Panc1 (cell line): ENCODE measurements around the gene AMFR. TPM values are rescaled to one million over a fixed set of nuclear protein-coding genes. Genes with fewer than 3 reads are reported as not detected.

Experiments
- ATAC-seq: fragments of 200-7000 bp; cut with Tn5 transposase; 2 replicates; pipeline ENCODE4 v1.9.1; 2020; ENCODE audit warnings: mild to moderate bottlenecking, moderate library complexity
- BruUV-seq: library from RNA; stranded (reverse); fragments of 400-500 nt; replicated peaks from 2 replicates; lab custom pipeline; 2021; lab: Mats Ljungman, UMichigan
- CTCF ChIA-PET: fragments of 300-600 bp; sonication (Branson Sonifier 250); formaldehyde crosslinking; loops from one replicate; lab custom pipeline; 2022; ENCODE audit warnings: antibody characterized with exemption; lab: Charles Lee
- POLR2A ChIA-PET: fragments of 300-600 bp; sonication (Branson Sonifier 250); formaldehyde crosslinking; loops from one replicate; lab custom pipeline; 2022; ENCODE audit warnings: antibody characterized with exemption; lab: Charles Lee
- DNase-seq: peaks from one replicate; pipeline ENCODE4 v3.0.0-alpha.2; 2010; ENCODE audit warnings: low read depth, low spot score
- H3K27ac ChIP-seq: 2 replicates; pipeline ENCODE4 v1.5.1; 2011; ENCODE audit warnings: mild to moderate bottlenecking, low read length, inconsistent platforms
- H3K27me3 ChIP-seq: fragments of 200-500 bp; sonication (Bioruptor generic); 2 replicates; pipeline ENCODE4 v1.6.0; 2014; ENCODE audit warnings: low read length, inconsistent platforms; ENCODE audit not compliant: control insufficient read depth, insufficient read depth
- H3K36me3 ChIP-seq: fragments of 200-500 bp; sonication (Bioruptor generic); 2 replicates; pipeline ENCODE4 v1.5.1; 2014; ENCODE audit warnings: inconsistent platforms, mild to moderate bottlenecking, low read length, moderate library complexity; ENCODE audit not compliant: control insufficient read depth, insufficient read depth
- H3K4me1 ChIP-seq: 2 replicates; pipeline ENCODE4 v1.5.1; 2011; ENCODE audit warnings: inconsistent platforms, mild to moderate bottlenecking, low read length, moderate library complexity; ENCODE audit not compliant: control insufficient read depth, insufficient read depth
- H3K4me3 ChIP-seq, 2 experiments: 2 replicates each; pipeline ENCODE4 v1.5.1; 2011 to 2012; ENCODE audit warnings: low read depth in 2 of 2, low read length in 2 of 2, mild to moderate bottlenecking in 2 of 2, inconsistent platforms in 1 of 2, moderate library complexity in 1 of 2
- H3K9me3 ChIP-seq: fragments of 200-500 bp; sonication (Bioruptor generic); 2 replicates; pipeline ENCODE4 v1.5.1; 2014; ENCODE audit warnings: low read depth, mild to moderate bottlenecking, inconsistent platforms, low read length, moderate library complexity; ENCODE audit not compliant: control insufficient read depth, insufficient read depth
- POLR2AphosphoS5 ChIP-seq: IDR thresholded peaks from 2 replicates; pipeline ENCODE4 v1.6.1; 2012; ENCODE audit warnings: mild to moderate bottlenecking, low read depth, low read length, moderate library complexity
- SIN3A ChIP-seq: IDR thresholded peaks from 2 replicates; pipeline ENCODE4 v1.6.1; 2012; ENCODE audit warnings: low read depth, mild to moderate bottlenecking, low read length, moderate library complexity, borderline replicate concordance; ENCODE audit not compliant: insufficient read depth
- TCF7L2 ChIP-seq: IDR thresholded peaks from 2 replicates; pipeline ENCODE4 v1.6.1; 2011; ENCODE audit warnings: mild to moderate bottlenecking, low read depth, low read length, inconsistent platforms
- in situ Hi-C: cut with HindIII; loops from 2 replicates; pipeline ENCODE4 v1.10.0; 2016; ENCODE audit warnings: low sequenced_read_pairs, low pct_unique_long_range_greater_than_20kb
- intact Hi-C: fragments of 100-400 bp; cut with micrococcal nuclease; formaldehyde crosslinking; loops from one replicate; pipeline ENCODE4 v1.10.0; 2022; ENCODE audit not compliant: unreplicated experiment
- total RNA-seq: library from RNA; stranded (reverse); gene quantifications from one replicate; pipeline ENCODE4 v1.2.1, GENCODE V29; 2021; ENCODE audit not compliant: unreplicated experiment
- TF ChIP-seq, protein P1 (sequence below), 2 experiments: IDR thresholded peaks; 2 replicates each; pipeline ENCODE4 v1.6.1; 2011 to 2012; ENCODE audit warnings: low read depth in 2 of 2, control low read depth in 1 of 2, low read length in 1 of 2, mild to moderate bottlenecking in 1 of 2, moderate library complexity in 1 of 2; ENCODE audit not compliant: insufficient read depth in 1 of 2
- TF ChIP-seq, protein P2 (sequence below): fragments of 450-650 bp; IDR thresholded peaks from 2 replicates; pipeline ENCODE4 v1.5.1; 2017; ENCODE audit warnings: mild to moderate bottlenecking

The AMFR gene
- total RNA-seq, 1 experiment from 2014 or later: 89.6 TPM

DNA sequence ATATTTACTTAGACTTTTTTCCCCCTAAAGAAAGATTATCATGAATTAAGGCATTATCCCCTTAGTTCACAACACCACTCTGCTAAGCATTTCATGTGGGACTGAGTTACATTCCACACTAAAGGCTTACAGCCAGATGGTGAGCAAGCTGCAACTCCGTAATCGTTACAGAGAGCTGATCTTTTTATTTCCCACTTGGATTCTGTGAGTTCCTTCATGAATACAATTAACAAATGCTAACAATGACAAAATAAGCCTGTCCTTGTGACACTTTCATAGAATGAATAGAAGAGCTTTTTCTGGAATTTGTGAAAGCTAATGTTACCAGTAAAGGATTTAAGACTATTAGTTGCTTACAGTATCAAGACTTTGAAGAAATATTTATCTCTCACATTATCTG lies 34.8 kb upstream of the AMFR start:
- no peaks in the 10 kb centered on the region for H3K27me3 ChIP-seq
- POLR2A ChIA-PET: no interaction called here
- H3K9me3 ChIP-seq: no peaks in the 10 kb centered on the region
- H3K4me1 ChIP-seq: no peaks in the 10 kb centered on the region
- no peak for DNase-seq
- in situ Hi-C loops (no loop called here), intact Hi-C loops (no loop called here)
- CTCF ChIA-PET: interaction anchor here (0.7 kb wide), 1 partner anchor 624 kb away, joined by 5 read pairs; no protein-coding TSS in a partner anchor
- peaks cover 25% of the 10 kb centered on the region for H3K36me3 ChIP-seq
- no TSS peak for BruUV-seq
- no peak overlapping the region for H3K27ac ChIP-seq
- no peak overlapping the region for H3K4me3 ChIP-seq
- ATAC-seq: no peak
- TF ChIP-seq POLR2AphosphoS5: no peak
- TF ChIP-seq, protein P1, sequence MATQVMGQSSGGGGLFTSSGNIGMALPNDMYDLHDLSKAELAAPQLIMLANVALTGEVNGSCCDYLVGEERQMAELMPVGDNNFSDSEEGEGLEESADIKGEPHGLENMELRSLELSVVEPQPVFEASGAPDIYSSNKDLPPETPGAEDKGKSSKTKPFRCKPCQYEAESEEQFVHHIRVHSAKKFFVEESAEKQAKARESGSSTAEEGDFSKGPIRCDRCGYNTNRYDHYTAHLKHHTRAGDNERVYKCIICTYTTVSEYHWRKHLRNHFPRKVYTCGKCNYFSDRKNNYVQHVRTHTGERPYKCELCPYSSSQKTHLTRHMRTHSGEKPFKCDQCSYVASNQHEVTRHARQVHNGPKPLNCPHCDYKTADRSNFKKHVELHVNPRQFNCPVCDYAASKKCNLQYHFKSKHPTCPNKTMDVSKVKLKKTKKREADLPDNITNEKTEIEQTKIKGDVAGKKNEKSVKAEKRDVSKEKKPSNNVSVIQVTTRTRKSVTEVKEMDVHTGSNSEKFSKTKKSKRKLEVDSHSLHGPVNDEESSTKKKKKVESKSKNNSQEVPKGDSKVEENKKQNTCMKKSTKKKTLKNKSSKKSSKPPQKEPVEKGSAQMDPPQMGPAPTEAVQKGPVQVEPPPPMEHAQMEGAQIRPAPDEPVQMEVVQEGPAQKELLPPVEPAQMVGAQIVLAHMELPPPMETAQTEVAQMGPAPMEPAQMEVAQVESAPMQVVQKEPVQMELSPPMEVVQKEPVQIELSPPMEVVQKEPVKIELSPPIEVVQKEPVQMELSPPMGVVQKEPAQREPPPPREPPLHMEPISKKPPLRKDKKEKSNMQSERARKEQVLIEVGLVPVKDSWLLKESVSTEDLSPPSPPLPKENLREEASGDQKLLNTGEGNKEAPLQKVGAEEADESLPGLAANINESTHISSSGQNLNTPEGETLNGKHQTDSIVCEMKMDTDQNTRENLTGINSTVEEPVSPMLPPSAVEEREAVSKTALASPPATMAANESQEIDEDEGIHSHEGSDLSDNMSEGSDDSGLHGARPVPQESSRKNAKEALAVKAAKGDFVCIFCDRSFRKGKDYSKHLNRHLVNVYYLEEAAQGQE (IDR thresholded peaks at IDR 0.05; ENCODE audit: insufficient read depth in 1 of 2, low read depth in 2 of 2, low read length in 1 of 2): no peak

DNA sequence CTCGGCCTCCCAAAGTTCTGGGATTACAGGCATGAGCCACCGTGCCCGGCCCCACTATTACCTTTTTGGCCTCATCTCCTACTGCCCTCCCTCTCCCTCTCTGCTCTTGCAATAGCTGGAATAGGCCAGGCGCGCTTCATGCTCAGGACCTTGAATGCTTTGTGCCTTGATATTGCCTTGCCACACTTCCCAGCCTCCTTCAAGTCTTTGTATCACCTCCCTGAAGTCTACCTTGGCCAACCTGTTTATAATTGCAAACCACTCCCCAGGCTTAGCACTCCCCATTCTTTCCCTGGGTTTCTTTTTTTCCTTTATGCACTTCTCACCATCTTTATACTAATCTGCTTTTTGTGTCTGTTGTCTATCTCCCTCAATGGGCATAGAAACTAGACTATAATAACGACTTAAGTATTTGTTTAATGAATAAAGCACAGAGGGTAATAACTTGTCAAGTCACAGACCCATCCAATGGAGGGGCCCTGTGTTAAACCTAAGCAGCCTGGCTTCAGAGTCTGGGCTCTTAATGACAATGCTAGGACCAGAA lies 32.7 kb upstream of the AMFR start:
- ATAC-seq (no peak), DNase-seq (no peak)
- Histone ChIP-seq H3K36me3 (peaks cover 28% of the 10 kb centered on the region), H3K4me1 (0 out of 2 replicates have a peak, but pooled peaks cover 2% of the 10 kb centered on the region), H3K9me3 (no peaks in the 10 kb centered on the region), H3K27me3 (no peaks in the 10 kb centered on the region), H3K4me3 (no peak overlapping the region), H3K27ac (no peak overlapping the region)
- ChIA-PET CTCF (no interaction called here), POLR2A (no interaction called here)
- no TSS peak for BruUV-seq
- in situ Hi-C loops: no loop called here
- intact Hi-C loops: no loop called here
- TF ChIP-seq SIN3A (no peak), POLR2AphosphoS5 (no peak), TCF7L2 (no peak)
- TF ChIP-seq, protein P2, sequence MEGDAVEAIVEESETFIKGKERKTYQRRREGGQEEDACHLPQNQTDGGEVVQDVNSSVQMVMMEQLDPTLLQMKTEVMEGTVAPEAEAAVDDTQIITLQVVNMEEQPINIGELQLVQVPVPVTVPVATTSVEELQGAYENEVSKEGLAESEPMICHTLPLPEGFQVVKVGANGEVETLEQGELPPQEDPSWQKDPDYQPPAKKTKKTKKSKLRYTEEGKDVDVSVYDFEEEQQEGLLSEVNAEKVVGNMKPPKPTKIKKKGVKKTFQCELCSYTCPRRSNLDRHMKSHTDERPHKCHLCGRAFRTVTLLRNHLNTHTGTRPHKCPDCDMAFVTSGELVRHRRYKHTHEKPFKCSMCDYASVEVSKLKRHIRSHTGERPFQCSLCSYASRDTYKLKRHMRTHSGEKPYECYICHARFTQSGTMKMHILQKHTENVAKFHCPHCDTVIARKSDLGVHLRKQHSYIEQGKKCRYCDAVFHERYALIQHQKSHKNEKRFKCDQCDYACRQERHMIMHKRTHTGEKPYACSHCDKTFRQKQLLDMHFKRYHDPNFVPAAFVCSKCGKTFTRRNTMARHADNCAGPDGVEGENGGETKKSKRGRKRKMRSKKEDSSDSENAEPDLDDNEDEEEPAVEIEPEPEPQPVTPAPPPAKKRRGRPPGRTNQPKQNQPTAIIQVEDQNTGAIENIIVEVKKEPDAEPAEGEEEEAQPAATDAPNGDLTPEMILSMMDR: no peak
- TF ChIP-seq, protein P1 (IDR thresholded peaks at IDR 0.05; ENCODE audit: insufficient read depth in 1 of 2, low read depth in 2 of 2, low read length in 1 of 2): no peak
